Endodermal cell (in vitro differentiated cells): ENCODE data around the gene ESR2. TPM values are rescaled to one million over a fixed set of nuclear protein-coding genes. Genes with fewer than 3 reads are reported as not detected.

Experiments used
- DNase-seq: peaks from one replicate; pipeline ENCODE4 v3.0.0-alpha.2; 2017
- H3K27ac ChIP-seq: 2 replicates; pipeline ENCODE4 v1.5.1; 2013; ENCODE audit warnings: mild to moderate bottlenecking, low read depth, low read length, moderate library complexity
- H3K27me3 ChIP-seq: 2 replicates; pipeline ENCODE4 v1.6.1; 2013; ENCODE audit warnings: mild to moderate bottlenecking, low read length, moderate library complexity; ENCODE audit not compliant: insufficient read depth, control insufficient read depth, poor library complexity, severe bottlenecking
- H3K36me3 ChIP-seq: 2 replicates; pipeline ENCODE4 v1.7.0; 2013; ENCODE audit warnings: mild to moderate bottlenecking, low read length, moderate library complexity; ENCODE audit not compliant: control insufficient read depth, insufficient read depth
- H3K4me1 ChIP-seq: one replicate; pipeline ENCODE4 v1.7.0; 2013; ENCODE audit warnings: low read length; ENCODE audit not compliant: control insufficient read depth, insufficient read depth
- H3K4me3 ChIP-seq: 2 replicates; pipeline ENCODE4 v1.5.1; 2013; ENCODE audit warnings: mild to moderate bottlenecking, low read length, moderate library complexity
- H3K9ac ChIP-seq: 2 replicates; pipeline ENCODE4 v1.6.1; 2013; ENCODE audit warnings: mild to moderate bottlenecking, low read length, moderate library complexity; ENCODE audit not compliant: poor library complexity, severe bottlenecking; ENCODE audit errors: extremely low read depth
- H3K9me3 ChIP-seq: 2 replicates; pipeline ENCODE4 v1.6.1; 2013; ENCODE audit warnings: mild to moderate bottlenecking, low read length, moderate library complexity; ENCODE audit not compliant: control insufficient read depth
- H3K27ac Mint-ChIP-seq: 2 replicates; pipeline ENCODE4 v1.8.0; 2020; ENCODE audit warnings: mixed read lengths
- H3K27me3 Mint-ChIP-seq: 2 replicates; pipeline ENCODE4 v1.8.0; 2021; ENCODE audit warnings: mild to moderate bottlenecking, mixed read lengths; ENCODE audit not compliant: insufficient read depth
- H3K36me3 Mint-ChIP-seq: 2 replicates; pipeline ENCODE4 v1.8.0; 2020; ENCODE audit warnings: low read depth, mixed read lengths
- H3K4me1 Mint-ChIP-seq: 2 replicates; pipeline ENCODE4 v1.8.0; 2020; ENCODE audit warnings: mixed read lengths
- H3K4me3 Mint-ChIP-seq: 2 replicates; pipeline ENCODE4 v1.8.0; 2020; ENCODE audit warnings: mild to moderate bottlenecking, moderate library complexity, mixed read lengths
- H3K9me3 Mint-ChIP-seq: 2 replicates; pipeline ENCODE4 v1.8.0; 2020; ENCODE audit warnings: mild to moderate bottlenecking, mixed read lengths
- WGBS, 2 experiments: methylation state at CpG; one replicate each; pipeline versions ENCODE4 v1.1.5 to v1.1.7; 2013; ENCODE audit warnings: missing lambda C conversion rate in 2 of 2, mixed read lengths in 1 of 2; ENCODE audit not compliant: insufficient coverage in 1 of 2, insufficient read length in 1 of 2; 5-methylcytosine and 5-hydroxymethylcytosine counted together
- total RNA-seq, 2 donors: library from RNA; stranded (reverse); fragmentation: NEBNext Ultra II Directional in 1 of 2; extraction: Animal tissue kit (Norgen Biotek cat#: 25700) in 1 of 2; gene quantifications; 2 replicates in 1 of 2; 3 replicates in 1 of 2; pipeline ENCODE4 v1.2.1, GENCODE V29; 2021
- TF ChIP-seq, protein P1 (sequence below): fragments of 200-600 bp; sonication (generic); conservative IDR thresholded peaks from 2 replicates; pipeline ENCODE4 v1.5.0; 2021; ENCODE audit warnings: antibody characterized with exemption, mild to moderate bottlenecking

The ESR2 gene
- total RNA-seq, 2 donors from 2014 or later, result 0.57 to 0.66 TPM

GRCh38 chr14:64225151-64225757 is 68.9 kb downstream of the ESR2 start:
- no peaks in the 10 kb centered on the region for H3K9me3 Mint-ChIP-seq
- 93 to 96% methylated on average over 8 to 10 of the region's 10 CpGs for WGBS, 2 experiments

GRCh38 chr14:64221391-64222003 is 72.7 kb downstream of the ESR2 start:
- H3K4me3 Mint-ChIP-seq, result no peak overlapping the region
- peaks cover 3% of the 10 kb centered on the region for H3K4me1 Mint-ChIP-seq
- H3K36me3 Mint-ChIP-seq, result peaks cover 66% of the 10 kb centered on the region
- H3K27me3 ChIP-seq, result no peaks in the 10 kb centered on the region
- peaks cover 92% of the 10 kb centered on the region for H3K36me3 ChIP-seq
- no peak overlapping the region for H3K4me3 ChIP-seq
- H3K9me3 Mint-ChIP-seq, result no peaks in the 10 kb centered on the region
- H3K9me3 ChIP-seq, result no peaks in the 10 kb centered on the region
- no peak overlapping the region for H3K27ac Mint-ChIP-seq
- no peaks in the 10 kb centered on the region for H3K4me1 ChIP-seq
- no peaks in the 10 kb centered on the region for H3K27me3 Mint-ChIP-seq
- H3K27ac ChIP-seq, result no peak overlapping the region
- 93 to 94% methylated on average over 13 to 14 of the region's 14 CpGs for whole genome bisulfite sequencing, 2 experiments
- H3K9ac ChIP-seq, result no peak overlapping the region
- TF ChIP-seq, protein P1, sequence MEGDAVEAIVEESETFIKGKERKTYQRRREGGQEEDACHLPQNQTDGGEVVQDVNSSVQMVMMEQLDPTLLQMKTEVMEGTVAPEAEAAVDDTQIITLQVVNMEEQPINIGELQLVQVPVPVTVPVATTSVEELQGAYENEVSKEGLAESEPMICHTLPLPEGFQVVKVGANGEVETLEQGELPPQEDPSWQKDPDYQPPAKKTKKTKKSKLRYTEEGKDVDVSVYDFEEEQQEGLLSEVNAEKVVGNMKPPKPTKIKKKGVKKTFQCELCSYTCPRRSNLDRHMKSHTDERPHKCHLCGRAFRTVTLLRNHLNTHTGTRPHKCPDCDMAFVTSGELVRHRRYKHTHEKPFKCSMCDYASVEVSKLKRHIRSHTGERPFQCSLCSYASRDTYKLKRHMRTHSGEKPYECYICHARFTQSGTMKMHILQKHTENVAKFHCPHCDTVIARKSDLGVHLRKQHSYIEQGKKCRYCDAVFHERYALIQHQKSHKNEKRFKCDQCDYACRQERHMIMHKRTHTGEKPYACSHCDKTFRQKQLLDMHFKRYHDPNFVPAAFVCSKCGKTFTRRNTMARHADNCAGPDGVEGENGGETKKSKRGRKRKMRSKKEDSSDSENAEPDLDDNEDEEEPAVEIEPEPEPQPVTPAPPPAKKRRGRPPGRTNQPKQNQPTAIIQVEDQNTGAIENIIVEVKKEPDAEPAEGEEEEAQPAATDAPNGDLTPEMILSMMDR, result no peak
- no peak for DNase-seq

More at GRCh38 chr14:64225151-64225757, 68.9 kb downstream of the ESR2 start:
- H3K27me3 ChIP-seq, result no peaks in the 10 kb centered on the region
- H3K4me3 Mint-ChIP-seq, result no peak overlapping the region
- TF ChIP-seq, protein P1, result no peak
- H3K9ac ChIP-seq, result no peak overlapping the region
- H3K4me3 ChIP-seq, result no peak overlapping the region
- no peaks in the 10 kb centered on the region for H3K9me3 ChIP-seq
- no peak for DNase-seq
- no peaks in the 10 kb centered on the region for H3K4me1 ChIP-seq
- peaks cover 62% of the 10 kb centered on the region for H3K36me3 Mint-ChIP-seq
- H3K27ac Mint-ChIP-seq, result no peak overlapping the region
- H3K4me1 Mint-ChIP-seq, result no peaks in the 10 kb centered on the region
- peaks cover 78% of the 10 kb centered on the region for H3K36me3 ChIP-seq
- H3K27me3 Mint-ChIP-seq, result no peaks in the 10 kb centered on the region
- no peak overlapping the region for H3K27ac ChIP-seq

- Mint-ChIP-seq H3K36me3 (peaks cover 72% of the 10 kb centered on the region), H3K27ac (no peak overlapping the region), H3K4me3 (no peak overlapping the region), H3K4me1 (peaks cover 3% of the 10 kb centered on the region), H3K9me3 (no peaks in the 10 kb centered on the region), H3K27me3 (no peaks in the 10 kb centered on the region)
- WGBS, 2 experiments, result 93 to 97% methylated on average over 9 to 14 of the region's 14 CpGs
- Histone ChIP-seq H3K27ac (no peak overlapping the region), H3K9me3 (no peaks in the 10 kb centered on the region), H3K27me3 (no peaks in the 10 kb centered on the region), H3K4me1 (no peaks in the 10 kb centered on the region), H3K36me3 (peaks cover 92% of the 10 kb centered on the region), H3K9ac (no peak overlapping the region), H3K4me3 (no peak overlapping the region)
- no peak for DNase-seq
- TF ChIP-seq, protein P1, result no peak
Observed at GRCh38 chr14:64220466-64220865, 73.7 kb downstream of the ESR2 start.
